Embryonic facial prominence (tissue), 1 donor: ENCODE measurements around the gene CDKL4.
"Not testable (repeated sequence)": the region's sequence is repeated elsewhere in the genome, so short reads cannot be mapped to it uniquely, and the experiment has no call there.

ENCODE experiments used
- DNase-seq: peaks from one replicate; pipeline ENCODE4 v3.0.0-alpha.2; 2016; ENCODE audit errors: extremely low spot score

Gene CDKL4

DNA sequence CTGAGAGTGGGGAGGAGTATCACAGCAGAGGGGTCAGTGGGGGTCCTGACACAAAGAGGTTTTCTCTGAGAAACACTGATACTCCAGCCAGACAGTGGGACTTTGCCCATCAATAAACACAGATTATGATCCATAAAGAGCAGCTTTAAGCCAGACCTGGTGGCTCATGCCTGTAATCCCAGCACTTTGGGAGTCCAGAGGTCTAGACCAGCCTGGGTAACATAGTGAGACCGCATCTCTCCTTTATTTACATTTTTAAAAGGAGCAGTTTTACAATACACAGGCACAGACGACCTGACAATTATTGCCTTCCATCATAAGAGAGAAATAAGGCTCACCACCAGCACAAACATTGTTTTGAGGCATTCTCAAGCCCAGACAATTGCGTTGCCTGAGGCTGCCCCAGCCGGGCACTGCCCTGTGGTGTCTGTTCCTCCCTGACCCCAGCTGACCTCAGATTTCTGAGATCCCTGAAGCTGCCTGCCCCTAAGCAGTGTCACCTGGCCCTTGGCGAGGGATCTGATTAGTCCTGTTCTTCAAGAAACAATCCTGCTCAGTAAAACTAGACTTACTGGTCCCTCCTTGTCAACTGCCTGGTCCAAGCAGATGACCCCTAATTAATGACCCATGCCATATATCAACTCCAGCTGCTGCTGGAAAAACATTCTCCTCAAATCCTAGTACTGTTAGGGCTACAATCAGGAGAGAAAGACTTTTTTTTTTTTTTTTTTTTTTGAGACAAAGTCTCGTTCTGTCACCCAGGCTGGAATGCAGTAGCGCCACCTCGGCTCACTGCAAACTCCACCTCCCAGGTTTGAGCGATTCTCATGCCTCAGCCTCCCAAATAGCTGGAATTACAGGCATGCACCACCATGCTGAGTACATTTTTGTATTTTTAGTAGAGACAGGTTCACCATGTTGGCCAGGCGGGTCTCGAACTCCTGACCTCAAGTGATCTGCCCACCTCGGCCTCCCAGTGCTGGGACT, 63.5 kb downstream of the CDKL4 start:
- DNase-seq, result no peak

DNA sequence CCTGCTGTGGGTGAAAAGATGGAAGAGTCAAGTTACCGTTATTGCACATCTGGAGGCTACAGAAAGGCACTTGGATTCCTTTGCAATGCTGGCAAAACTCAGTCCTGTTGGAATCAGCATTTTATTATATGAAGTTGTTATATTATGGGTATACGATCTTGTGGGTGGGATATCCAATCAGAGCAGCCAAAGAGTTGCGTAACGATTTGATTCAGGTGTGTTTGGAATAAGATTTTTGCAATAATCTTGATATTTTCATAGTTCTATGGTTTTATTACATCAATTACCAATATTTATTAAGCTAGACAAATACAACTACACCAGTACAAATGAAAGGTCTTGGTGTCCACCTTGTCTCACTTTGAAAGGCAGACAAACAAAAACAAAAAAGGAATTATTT, 65.0 kb downstream of the CDKL4 start:
- DNase-seq, result no peak

DNA sequence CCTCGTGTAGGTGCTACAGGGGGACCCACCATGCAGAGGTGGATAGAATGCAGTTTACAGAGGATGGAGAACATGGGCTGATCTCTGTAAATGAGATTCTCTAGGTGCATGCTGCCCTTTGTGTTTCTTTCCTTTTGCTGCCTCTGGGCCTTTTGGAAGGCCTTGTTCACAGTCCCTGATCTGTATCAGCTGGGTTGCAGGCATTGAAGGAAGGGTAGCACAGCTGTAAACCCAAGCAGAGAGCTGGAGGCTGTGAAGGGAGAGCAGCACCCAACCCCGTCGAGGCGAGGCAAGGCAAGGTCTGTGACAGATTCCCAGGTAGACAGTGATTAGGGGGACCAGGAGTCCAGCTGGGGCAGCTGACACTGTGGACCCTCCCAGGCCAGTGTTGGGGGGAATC, 66.8 kb downstream of the CDKL4 start:
- no peak for DNase-seq

GRCh38 chr2:39175026-39175812, 68.6 kb downstream of the CDKL4 start:
- no peak for DNase-seq

DNA sequence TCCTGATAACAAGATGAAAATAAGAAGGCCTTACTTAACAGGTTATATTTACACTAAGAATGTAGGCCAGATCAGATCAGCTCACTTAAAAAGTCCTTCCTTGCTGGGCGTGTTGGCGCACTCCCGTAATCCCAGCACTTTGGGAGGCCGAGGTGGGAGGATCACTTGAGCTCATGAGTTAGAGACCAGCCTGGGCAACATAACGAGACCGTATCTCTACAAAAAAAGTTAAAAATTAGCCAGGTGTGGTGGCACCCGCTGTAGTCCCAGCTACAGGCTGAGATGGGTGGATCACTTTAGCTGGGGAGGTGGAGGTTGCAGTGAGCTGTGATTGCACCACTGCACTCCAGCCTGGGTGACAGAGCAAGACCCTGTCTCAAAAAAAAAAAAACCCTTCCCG, 69.7 kb downstream of the CDKL4 start:
- no peak for DNase-seq

- DNase-seq, result not testable (repeated sequence)
Measured at GRCh38 chr2:39172047-39172706, 71.6 kb downstream of the CDKL4 start.

- DNase-seq, result no peak
Measured at GRCh38 chr2:39171621-39172020, 72.1 kb downstream of the CDKL4 start.

GRCh38 chr2:39164089-39164488, 79.7 kb downstream of the CDKL4 start:
- DNase-seq, result no peak

DNA sequence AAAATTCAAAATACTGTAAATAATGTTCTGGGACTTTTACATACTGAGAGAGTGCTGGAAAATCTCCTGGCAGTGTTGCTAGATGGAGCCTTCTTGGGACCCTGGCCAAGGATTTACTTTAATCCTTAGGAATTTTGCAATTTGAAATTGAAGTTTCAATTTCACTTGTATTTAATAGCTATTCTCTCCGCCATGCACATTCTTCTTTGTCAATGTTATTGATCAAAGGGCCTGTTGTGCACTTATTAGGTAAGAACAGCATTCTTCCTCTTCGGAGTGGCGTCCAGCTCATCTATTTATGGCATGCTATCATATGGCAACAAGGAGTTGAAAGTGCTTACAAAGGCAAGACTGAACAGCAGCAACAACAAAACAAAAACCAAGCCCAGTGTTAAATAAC, 82.8 kb downstream of the CDKL4 start:
- no peak for DNase-seq

DNA sequence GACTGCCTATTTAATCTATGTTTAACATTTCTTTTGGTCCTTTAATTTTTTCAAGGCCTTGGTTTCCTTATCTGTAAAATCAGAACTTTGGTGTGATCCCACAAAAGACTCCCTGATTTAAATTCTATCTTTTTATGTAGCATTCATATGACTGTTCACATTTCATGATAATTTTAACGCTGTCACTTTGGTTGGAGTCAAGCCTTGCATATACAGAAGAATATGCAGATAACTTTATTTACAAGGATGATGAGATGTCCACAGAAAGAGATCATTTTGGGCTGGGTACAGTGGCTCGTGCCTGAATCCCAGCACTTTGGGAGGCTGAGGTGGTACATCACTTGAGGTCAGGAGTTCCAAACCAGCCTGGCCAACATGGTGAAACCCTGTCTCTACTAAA, 84.5 kb downstream of the CDKL4 start:
- DNase-seq, result no peak

DNA sequence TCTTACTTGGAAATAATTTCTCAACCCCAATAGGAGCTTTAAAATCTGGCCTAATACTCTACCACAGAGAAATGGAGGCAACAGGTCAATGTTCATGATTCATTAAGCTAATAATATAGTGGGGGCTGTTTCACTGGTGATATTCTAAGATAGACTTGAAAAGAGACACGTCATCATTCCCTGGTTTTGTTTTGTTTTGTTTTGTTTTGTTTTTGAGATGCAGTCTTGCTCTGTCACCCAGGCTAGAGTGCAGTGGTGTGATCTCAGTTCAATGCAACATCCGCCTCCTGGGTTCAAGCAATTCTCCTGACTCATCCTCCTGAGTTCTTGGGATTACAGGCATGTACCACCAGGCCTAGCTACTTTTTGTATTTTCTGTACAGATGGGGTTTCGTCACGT, 85.4 kb downstream of the CDKL4 start:
- DNase-seq, result no peak

GRCh38 chr2:39156846-39157245, 86.9 kb downstream of the CDKL4 start:
- no peak for DNase-seq

DNA sequence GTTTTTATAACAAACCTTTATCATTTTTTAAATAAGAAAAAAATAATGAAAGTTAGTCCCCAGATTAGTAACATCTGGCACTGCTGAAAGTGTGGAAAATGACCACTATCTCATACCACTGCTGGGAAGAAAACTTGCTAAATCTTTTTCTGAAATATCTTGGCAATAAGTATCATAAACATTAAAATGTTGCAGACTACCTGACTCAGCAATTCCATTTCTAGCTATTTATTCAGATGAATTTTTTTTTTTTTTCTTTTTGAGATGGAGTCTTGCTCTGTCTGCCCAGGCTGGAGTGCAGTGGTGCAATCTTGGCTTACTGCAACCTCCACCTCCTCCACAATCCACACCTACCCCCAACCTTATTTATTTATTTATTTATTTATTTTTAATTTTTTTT, 87.7 kb downstream of the CDKL4 start:
- DNase-seq, result no peak

GRCh38 chr2:39155573-39155972, 88.2 kb downstream of the CDKL4 start:
- not testable (repeated sequence) for DNase-seq

GRCh38 chr2:39154944-39155343, 88.8 kb downstream of the CDKL4 start:
- no peak for DNase-seq

DNA sequence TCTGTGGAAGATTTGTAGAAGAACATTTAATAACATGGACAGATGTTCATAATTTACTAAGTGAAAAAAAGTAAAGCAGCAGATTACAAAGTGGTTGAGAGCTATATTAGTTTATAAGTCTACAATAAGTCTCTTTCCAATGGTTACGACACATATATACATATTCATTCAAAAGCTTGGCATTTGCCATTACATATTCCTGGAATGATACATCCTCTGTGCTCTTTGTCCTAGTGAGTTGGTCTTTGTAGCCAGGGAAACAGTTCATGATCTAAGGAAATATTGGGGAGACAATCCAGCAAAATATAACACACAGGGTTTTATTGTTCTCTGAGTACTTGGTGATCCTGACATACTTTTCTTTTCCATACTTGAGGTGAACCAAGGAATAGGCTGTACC, 90.5 kb downstream of the CDKL4 start:
- no peak for DNase-seq

DNA sequence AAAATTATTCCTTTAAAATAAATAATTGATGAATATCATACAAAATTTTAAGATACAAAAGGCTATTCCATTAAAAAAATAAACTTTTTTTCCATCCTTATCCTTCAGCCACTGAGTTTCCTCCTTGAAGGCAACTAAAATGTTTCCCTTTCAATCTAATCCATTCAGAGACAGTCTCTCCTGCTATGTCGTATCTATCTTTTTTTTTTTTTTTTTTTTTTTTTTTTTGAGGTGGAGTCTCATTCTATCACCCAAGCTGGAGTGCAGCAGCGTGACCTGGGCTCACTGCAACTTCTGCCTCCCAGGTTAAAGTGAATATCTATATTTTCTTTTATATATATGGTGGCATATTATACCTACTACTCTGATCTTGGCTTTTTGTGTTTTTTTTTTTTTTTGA, 91.3 kb downstream of the CDKL4 start:
- no peak for DNase-seq

DNA sequence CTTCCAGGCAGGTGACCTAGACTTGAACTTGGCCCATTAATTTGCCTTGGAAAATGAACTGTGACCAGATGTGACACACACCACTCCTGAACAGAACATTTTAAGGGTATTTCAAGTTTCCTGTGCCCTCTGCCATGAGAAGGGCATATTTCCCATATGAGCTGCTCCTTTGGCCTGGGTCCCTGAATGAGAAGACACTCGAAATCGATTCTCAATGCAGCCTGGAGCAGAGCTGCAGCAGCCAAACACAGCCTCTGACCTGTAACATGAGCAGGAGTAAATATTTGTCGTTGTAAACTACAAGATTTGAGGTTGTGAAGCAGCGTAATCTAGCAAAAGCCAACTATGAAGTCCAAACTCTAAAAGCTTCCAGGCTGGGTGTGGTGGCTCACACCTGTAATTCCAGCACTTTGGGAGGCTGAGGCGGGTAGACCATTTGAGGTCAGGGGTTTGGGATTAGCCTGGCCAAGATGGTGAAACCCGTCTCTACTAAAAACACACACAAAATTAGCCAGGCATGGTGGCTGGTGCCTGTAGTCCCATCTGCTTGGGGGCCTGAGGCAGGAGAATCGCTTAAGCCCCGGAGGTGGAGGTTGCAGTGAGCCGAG, 92.8 kb downstream of the CDKL4 start:
- no peak for DNase-seq

GRCh38 chr2:39150102-39150562, 93.6 kb downstream of the CDKL4 start:
- no peak for DNase-seq

- DNase-seq, result no peak
Measured at GRCh38 chr2:39146630-39147029, 97.1 kb downstream of the CDKL4 start.

GRCh38 chr2:39145906-39146421, 97.8 kb downstream of the CDKL4 start:
- no peak for DNase-seq

DNA sequence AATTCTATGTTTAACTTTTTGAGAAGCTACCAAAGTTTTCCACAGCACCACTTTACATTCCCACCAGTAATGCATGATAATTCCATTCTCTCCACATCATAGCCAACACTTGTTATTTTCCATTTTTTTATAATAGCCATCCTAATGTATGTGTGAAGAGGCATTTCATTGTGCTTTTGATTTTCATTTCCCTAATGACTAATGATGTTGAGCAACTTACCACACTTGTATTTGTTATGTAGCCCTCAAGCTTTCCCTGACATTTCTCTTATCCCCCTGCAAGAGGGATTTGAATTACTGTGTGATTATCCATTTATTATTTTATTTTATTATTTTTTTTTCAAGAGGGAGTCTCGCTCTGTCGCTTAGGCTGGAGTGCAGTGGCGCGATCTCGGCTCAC, 99.4 kb downstream of the CDKL4 start:
- no peak for DNase-seq
